Stimulated activated naive CD8-positive, alpha-beta T cell treated with anti-CD3 and anti-CD28 coated beads, Interleukin-15, Interleukin-2, amounts not matched to agents 100 ng/mL and 50 ng/mL, for 24 hours (primary cell): Measurements from ENCODE around the gene SLC29A3.
"Not testable (repeated sequence)": the region's sequence is repeated elsewhere in the genome, so short reads cannot be mapped to it uniquely, and the experiment has no call there.

Experiments used
- H3K27ac Mint-ChIP-seq: one replicate; pipeline ENCODE4 v1.8.0; 2021; ENCODE audit warnings: mild to moderate bottlenecking, mixed read lengths
- H3K27me3 Mint-ChIP-seq: one replicate; pipeline ENCODE4 v1.8.0; 2021; ENCODE audit warnings: mixed read lengths
- H3K36me3 Mint-ChIP-seq: one replicate; pipeline ENCODE4 v1.8.0; 2021; ENCODE audit warnings: low read depth, mixed read lengths
- H3K4me1 Mint-ChIP-seq: one replicate; pipeline ENCODE4 v1.8.0; 2021; ENCODE audit warnings: low read depth, mixed read lengths
- H3K4me3 Mint-ChIP-seq: one replicate; pipeline ENCODE4 v1.8.0; 2021; ENCODE audit warnings: mild to moderate bottlenecking, mixed read lengths
- H3K9me3 Mint-ChIP-seq: one replicate; pipeline ENCODE4 v1.8.0; 2021; ENCODE audit warnings: mixed read lengths

The SLC29A3 gene

GRCh38 chr10:71290806-71291527 is 28.1 kb upstream of the SLC29A3 start:
- Mint-ChIP-seq H3K4me3 (no peak overlapping the region), H3K27ac (no peak overlapping the region), H3K36me3 (no peaks in the 10 kb centered on the region), H3K27me3 (no peaks in the 10 kb centered on the region), H3K4me1 (no peaks in the 10 kb centered on the region), H3K9me3 (no peaks in the 10 kb centered on the region)

GRCh38 chr10:71291528-71291900 is 27.5 kb upstream of the SLC29A3 start:
- Mint-ChIP-seq H3K4me3 (no peak overlapping the region), H3K4me1 (no peaks in the 10 kb centered on the region), H3K27ac (no peak overlapping the region)

GRCh38 chr10:71292624-71293445 is 26.2 kb upstream of the SLC29A3 start:
- no peaks in the 10 kb centered on the region for H3K27me3 Mint-ChIP-seq
- H3K4me3 Mint-ChIP-seq = no peak overlapping the region
- H3K27ac Mint-ChIP-seq = no peak overlapping the region
- H3K4me1 Mint-ChIP-seq = no peaks in the 10 kb centered on the region
- no peaks in the 10 kb centered on the region for H3K36me3 Mint-ChIP-seq
- no peaks in the 10 kb centered on the region for H3K9me3 Mint-ChIP-seq

More at GRCh38 chr10:71291528-71291900, 27.5 kb upstream of the SLC29A3 start:
- H3K27me3 Mint-ChIP-seq = no peaks in the 10 kb centered on the region
- no peaks in the 10 kb centered on the region for H3K36me3 Mint-ChIP-seq
- H3K9me3 Mint-ChIP-seq = no peaks in the 10 kb centered on the region

GRCh38 chr10:71293446-71294084 is 25.5 kb upstream of the SLC29A3 start:
- Mint-ChIP-seq H3K4me1 (no peaks in the 10 kb centered on the region), H3K36me3 (no peaks in the 10 kb centered on the region), H3K27ac (no peak overlapping the region), H3K27me3 (no peaks in the 10 kb centered on the region), H3K9me3 (no peaks in the 10 kb centered on the region), H3K4me3 (no peak overlapping the region)

GRCh38 chr10:71294091-71294561 is 24.9 kb upstream of the SLC29A3 start:
- Mint-ChIP-seq H3K36me3 (no peaks in the 10 kb centered on the region), H3K4me3 (no peak overlapping the region), H3K27ac (no peak overlapping the region), H3K4me1 (no peaks in the 10 kb centered on the region), H3K27me3 (no peaks in the 10 kb centered on the region), H3K9me3 (no peaks in the 10 kb centered on the region)

GRCh38 chr10:71294856-71295255 is 24.2 kb upstream of the SLC29A3 start:
- H3K4me3 Mint-ChIP-seq = no peak overlapping the region
- H3K36me3 Mint-ChIP-seq = no peaks in the 10 kb centered on the region
- H3K27me3 Mint-ChIP-seq = no peaks in the 10 kb centered on the region
- H3K9me3 Mint-ChIP-seq = no peaks in the 10 kb centered on the region
- no peaks in the 10 kb centered on the region for H3K4me1 Mint-ChIP-seq
- H3K27ac Mint-ChIP-seq = no peak overlapping the region

GRCh38 chr10:71295641-71296040 is 23.4 kb upstream of the SLC29A3 start:
- H3K4me3 Mint-ChIP-seq = no peak overlapping the region
- no peaks in the 10 kb centered on the region for H3K4me1 Mint-ChIP-seq
- no peaks in the 10 kb centered on the region for H3K9me3 Mint-ChIP-seq
- no peak overlapping the region for H3K27ac Mint-ChIP-seq
- no peaks in the 10 kb centered on the region for H3K27me3 Mint-ChIP-seq
- no peaks in the 10 kb centered on the region for H3K36me3 Mint-ChIP-seq

GRCh38 chr10:71296086-71296485 is 23.0 kb upstream of the SLC29A3 start:
- Mint-ChIP-seq H3K9me3 (no peaks in the 10 kb centered on the region), H3K36me3 (no peaks in the 10 kb centered on the region), H3K27me3 (no peaks in the 10 kb centered on the region), H3K4me3 (no peak overlapping the region), H3K4me1 (no peaks in the 10 kb centered on the region), H3K27ac (no peak overlapping the region)

- not testable (repeated sequence) for H3K9me3 Mint-ChIP-seq, H3K27me3 Mint-ChIP-seq, H3K36me3 Mint-ChIP-seq
Measured at GRCh38 chr10:71296811-71297210, 22.2 kb upstream of the SLC29A3 start.

GRCh38 chr10:71297343-71297742 is 21.7 kb upstream of the SLC29A3 start:
- no peak overlapping the region for H3K27ac Mint-ChIP-seq
- no peak overlapping the region for H3K4me3 Mint-ChIP-seq
- H3K27me3 Mint-ChIP-seq = no peaks in the 10 kb centered on the region
- no peaks in the 10 kb centered on the region for H3K36me3 Mint-ChIP-seq
- no peaks in the 10 kb centered on the region for H3K4me1 Mint-ChIP-seq
- no peaks in the 10 kb centered on the region for H3K9me3 Mint-ChIP-seq

More at GRCh38 chr10:71296811-71297210, 22.2 kb upstream of the SLC29A3 start:
- H3K4me1 Mint-ChIP-seq, H3K27ac Mint-ChIP-seq, H3K4me3 Mint-ChIP-seq: not testable (repeated sequence)

- Mint-ChIP-seq H3K4me1 (no peaks in the 10 kb centered on the region), H3K9me3 (no peaks in the 10 kb centered on the region), H3K4me3 (no peak overlapping the region), H3K27ac (no peak overlapping the region), H3K27me3 (peaks cover 3% of the 10 kb centered on the region), H3K36me3 (no peaks in the 10 kb centered on the region)
Measured at GRCh38 chr10:71299071-71299785, 19.8 kb upstream of the SLC29A3 start.

- no peaks in the 10 kb centered on the region for H3K4me1 Mint-ChIP-seq
- no peaks in the 10 kb centered on the region for H3K9me3 Mint-ChIP-seq
- peaks cover 3% of the 10 kb centered on the region for H3K27me3 Mint-ChIP-seq
- no peaks in the 10 kb centered on the region for H3K36me3 Mint-ChIP-seq
- H3K27ac Mint-ChIP-seq = no peak overlapping the region
- H3K4me3 Mint-ChIP-seq = no peak overlapping the region
Measured at GRCh38 chr10:71300555-71301370, 18.3 kb upstream of the SLC29A3 start.

GRCh38 chr10:71301371-71301916 is 17.6 kb upstream of the SLC29A3 start:
- H3K9me3 Mint-ChIP-seq = no peaks in the 10 kb centered on the region
- H3K4me1 Mint-ChIP-seq = no peaks in the 10 kb centered on the region
- H3K27ac Mint-ChIP-seq = no peak overlapping the region
- peaks cover 3% of the 10 kb centered on the region for H3K27me3 Mint-ChIP-seq
- no peaks in the 10 kb centered on the region for H3K36me3 Mint-ChIP-seq
- no peak overlapping the region for H3K4me3 Mint-ChIP-seq

- Mint-ChIP-seq H3K9me3 (no peaks in the 10 kb centered on the region), H3K4me3 (no peak overlapping the region), H3K36me3 (no peaks in the 10 kb centered on the region), H3K4me1 (no peaks in the 10 kb centered on the region), H3K27me3 (peaks cover 3% of the 10 kb centered on the region), H3K27ac (no peak overlapping the region)
Measured at GRCh38 chr10:71302451-71302850, 16.6 kb upstream of the SLC29A3 start.
